Right renal pelvis (tissue), 4 donors: ENCODE measurements around the gene IQSEC3. TPM values are rescaled to one million over a fixed set of nuclear protein-coding genes. Genes with fewer than 3 reads are reported as not detected.
"Not testable (repeated sequence)": the region's sequence is repeated elsewhere in the genome, so short reads cannot be mapped to it uniquely, and the experiment has no call there.

Experiments
- DNase-seq, 4 donors: peaks; one replicate each; pipeline ENCODE4 v3.0.0-alpha.2; 2013; ENCODE audit warnings: low read depth in 4 of 4, low spot score in 3 of 4, missing footprints in 1 of 4
- polyA plus RNA-seq, 4 donors: library from polyadenylated mRNA; unstranded; fragments of 120-200 nt; gene quantifications; one replicate each; pipeline ENCODE4 v1.2.1, GENCODE V29; 2013; ENCODE audit not compliant: insufficient read length in 4 of 4

Gene IQSEC3
- polyA plus RNA-seq, 4 donors: 5.8 to 11.6 (median 7.8) TPM

DNA sequence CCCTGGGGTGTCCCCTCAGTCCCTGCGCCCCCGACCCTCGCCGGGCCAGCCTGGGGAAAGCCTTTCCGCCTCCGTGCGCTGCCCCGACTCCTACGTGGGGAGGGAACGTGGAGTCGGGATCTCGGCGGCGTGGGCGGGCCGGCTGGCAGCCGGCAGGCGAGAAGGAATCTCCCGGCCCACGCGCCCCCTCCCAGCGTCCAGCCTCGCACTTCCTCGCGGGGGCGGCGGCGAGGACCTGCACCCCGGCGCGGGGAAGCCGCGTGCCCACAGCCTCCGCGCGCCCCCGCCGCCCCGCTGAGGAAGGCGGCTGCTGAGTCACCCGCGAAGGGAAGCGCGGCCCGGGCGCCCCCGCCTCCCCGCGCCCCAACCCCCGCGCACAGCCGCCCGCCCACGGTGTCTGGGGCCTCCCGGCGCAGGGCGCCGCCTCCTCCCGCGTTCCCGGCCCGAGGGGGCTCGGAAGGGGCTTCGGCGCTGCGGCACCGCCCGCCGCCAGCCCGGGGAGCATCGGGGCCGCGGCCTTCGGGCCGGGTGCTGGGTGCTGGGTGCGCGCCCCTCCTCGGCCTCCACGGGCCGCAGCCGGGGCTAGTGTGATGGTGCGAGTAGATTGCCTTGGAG is 11.3 kb downstream of the IQSEC3 start:
- not testable (repeated sequence) for DNase-seq

DNA sequence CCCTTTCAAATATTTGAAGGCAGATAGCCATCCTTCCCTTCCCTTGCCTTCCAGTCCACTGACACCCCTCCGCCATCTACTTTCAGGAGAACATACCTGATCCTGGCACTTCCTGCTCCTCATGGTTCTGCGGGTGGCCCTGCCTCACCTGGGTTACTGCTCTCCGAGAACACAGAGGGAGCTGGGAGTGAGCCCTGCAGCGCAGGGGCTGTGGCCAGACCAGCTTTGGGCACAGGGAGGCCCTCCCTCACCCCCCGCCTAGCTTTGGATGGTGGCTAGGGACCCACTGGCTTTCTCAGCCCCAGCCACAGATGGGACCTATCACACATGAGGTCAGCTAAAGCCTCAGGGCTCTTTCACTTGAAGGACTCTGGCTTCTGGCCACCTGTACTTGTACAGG is 12.4 kb downstream of the IQSEC3 start:
- DNase-seq: no peak

DNA sequence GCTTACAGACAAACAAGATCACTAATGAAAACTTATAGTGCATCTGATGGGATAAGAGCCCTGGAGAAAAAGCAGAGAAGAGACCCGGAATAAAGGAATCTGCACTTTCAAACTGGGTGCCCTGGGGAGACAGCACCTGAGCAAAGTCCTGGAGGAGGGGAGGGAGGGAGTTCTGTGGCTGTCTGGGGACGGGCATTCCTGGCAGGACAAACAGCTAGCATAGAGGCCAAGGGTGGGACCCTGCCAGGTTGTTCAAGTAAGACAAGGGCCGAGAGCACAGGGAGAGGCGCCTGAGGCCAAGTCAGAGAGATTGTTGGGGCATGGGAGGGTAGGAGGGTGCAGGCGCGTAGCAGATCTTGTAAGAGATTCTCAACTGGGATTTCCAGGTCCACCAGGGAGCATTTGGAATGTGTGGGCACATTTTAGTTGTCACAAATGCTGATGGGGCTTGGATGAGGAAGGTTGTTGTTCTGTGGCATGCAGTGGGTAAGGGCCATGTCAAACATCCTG is 14.2 kb downstream of the IQSEC3 start:
- no peak for DNase-seq

DNA sequence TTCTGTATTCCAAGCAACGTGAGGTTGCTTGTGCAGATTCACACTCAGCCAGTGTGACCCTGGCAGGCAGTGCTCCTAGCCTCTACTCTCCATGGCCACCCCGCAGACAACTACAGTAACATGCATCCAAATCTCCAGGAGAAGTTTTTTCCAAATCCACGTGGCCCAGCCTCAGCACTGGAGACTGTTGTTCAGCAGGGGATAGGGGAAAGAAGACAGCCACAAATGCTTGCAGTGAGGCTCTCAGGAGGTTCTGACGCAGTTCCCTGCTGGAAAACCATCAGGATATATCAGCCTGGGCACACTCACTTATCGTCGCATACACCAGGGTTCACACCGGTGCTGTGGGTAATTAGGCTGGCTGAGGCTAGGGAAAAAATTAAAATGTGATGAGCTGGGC is 16.2 kb downstream of the IQSEC3 start:
- DNase-seq: no peak

DNA sequence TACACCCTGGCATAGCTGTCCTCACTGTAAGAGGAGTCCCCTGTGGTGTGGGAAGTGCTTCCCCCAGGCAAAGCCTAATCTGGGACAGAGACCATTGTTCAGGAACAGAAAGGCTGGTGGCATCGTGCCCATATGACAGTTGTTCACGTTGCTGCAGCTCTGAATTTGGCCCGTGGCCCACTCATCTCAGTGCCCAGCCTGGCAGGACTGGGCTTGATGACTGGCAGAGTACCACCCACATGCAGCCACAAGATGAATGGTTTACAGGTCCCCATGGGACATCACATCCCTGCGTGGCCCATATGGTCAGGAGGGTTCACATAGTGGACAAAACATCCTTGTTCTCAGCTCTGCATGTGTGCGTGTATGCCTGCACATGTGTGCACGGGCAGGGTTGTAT is 17.5 kb downstream of the IQSEC3 start:
- DNase-seq: no peak

DNA sequence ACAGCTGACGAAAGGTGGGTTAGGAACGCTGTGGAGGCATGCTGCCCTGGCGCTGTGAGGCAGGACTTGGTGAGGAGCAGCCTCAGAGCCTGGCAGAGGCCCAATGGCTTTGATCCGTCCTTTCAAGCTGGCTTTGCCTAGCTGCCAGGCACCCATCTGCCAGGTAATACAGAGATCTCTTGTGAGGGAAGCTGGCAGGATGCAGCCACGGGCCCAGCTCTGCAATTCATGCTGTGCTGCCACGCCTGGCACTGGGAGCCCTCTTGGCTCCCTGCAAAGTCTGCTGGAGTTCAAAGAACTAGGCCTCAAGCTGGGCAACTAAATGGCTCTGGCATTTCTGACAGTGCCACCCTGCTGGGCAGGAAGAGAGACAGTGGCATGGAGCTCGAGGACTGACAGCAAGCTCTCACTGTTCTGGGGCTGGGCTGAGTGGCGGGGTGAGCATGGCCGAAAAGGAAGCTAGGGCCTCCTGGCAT is 18.7 kb downstream of the IQSEC3 start:
- no peak for DNase-seq

DNA sequence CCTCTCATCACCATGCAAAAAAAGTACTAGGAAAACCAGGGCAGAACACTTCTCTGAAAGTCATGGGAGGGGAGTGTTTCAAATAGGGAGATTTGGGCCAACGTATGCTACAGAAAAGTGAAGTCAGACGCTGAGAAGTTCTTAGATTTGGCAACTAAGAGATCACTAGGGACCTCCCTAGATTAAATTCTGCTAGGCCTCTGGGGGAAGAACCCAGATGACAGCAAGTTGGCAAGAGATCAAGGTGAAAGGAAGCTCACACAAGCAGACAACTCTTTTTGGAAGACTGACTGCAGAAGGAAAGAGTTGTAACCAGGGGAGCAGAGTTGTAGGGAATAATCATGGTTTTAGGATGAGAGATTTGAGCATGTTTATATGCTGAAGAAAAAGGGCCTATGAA is 20.7 kb downstream of the IQSEC3 start:
- no peak for DNase-seq

DNA sequence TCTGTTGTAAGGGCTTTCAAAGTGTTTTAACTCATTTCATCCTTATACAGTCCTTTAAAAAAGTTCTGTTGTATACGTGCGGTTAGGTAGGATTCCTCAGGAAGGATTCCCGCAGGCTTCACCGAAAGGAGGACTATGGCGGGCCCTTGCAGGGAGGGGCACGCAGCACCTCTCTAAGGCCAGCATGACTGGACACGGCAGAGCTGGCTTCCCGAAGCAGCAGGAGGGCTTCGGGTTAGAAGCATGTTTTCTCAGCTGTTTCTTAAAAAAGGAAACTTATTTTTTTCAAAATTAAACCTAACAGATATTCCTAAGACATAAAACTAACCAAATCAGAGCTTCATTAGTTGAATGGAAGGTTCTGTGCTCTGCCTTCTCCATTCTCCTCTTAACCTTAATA is 21.3 kb downstream of the IQSEC3 start:
- DNase-seq: no peak

DNA sequence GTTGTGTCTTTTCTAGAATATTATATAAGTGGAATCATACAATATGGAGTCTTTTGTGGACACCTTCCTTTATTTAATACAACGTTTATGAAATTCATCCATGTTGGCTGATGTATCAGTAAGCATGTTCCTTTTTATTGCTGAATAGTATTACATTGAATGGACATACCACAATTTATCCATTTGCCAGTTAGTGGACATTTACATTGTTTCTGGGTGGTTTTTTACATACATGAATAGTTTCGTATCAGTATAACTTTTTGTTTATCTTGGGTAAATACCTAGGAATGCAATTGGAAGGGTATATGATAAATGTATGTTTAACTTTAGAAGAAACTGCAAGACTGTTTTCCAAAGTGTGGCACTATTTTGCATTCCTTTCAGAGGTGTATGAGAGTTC is 23.1 kb downstream of the IQSEC3 start:
- DNase-seq: no peak

DNA sequence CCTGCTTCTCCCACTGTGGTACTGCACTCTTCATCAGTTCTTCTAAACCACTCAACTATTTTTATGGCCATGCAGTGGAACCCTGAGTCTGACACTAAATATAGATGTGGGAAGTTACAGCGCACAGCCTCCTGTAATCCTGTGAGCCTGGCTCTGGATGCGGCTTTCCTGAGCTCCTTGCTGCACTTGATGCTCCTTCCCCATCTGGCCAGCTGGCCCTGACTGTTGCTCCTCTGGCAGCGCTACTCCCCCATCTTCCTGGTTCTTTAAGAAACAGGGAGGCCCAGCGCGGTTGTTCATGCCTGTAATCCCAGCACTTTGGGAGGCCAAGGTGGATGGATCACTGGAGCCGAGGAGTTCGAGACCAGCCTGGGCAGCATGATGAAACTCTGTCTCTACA is 24.6 kb downstream of the IQSEC3 start:
- DNase-seq: no peak

DNA sequence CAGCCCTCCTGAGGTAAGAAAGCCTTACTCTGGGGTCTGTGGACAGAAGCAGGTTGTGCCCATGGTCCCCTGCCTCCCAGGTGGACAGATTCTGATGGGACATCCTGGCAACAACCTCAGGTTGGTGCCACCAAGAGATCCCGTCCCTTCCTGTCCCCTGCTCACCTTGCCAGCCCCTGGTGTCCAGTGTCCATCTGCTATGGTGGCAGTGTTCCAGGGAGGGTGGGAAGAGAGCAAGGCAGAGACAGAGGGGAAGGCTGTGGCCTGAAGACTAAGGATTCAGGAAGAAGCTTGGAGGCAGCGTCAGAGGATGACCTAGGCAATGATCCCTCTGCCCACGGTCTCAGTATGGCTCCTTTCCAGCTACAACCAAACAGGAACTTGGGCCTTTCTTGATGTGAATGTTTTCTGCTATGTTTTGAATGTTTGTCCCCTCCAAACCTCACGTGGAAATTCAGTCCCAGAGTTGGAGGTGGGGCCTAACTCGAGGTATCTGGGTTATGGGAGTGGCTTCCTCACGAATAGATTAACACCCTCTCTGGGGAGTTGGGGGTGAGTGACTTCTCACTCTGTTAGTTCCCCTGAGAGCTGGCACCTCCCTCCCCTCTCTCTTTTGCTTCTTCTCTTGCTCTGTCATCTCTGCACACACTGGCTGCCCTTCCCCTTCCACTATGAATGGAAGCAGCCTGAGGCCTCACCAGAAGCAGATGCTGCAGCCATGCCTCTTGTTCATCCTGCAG is 26.9 kb downstream of the IQSEC3 start:
- DNase-seq: no peak

DNA sequence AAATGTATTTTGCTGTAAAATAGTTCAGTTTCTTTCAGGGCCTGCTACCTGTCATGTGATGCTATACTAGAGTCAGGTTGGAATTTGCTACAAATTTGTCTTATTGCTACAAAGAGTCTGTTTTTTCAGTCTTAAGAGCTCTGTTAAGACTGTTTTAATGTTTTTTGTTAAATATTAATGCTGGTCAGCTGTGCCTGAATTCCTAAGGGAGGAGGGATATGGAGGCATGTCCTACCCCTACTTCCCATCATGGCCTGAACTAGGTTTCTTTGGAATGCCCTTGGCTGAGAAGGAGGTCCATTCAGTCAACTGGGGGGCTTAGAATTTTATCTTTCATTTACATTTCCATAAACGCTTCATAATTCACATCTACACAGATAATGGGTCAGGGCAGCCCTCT is 30.0 kb downstream of the IQSEC3 start:
- DNase-seq: no peak

DNA sequence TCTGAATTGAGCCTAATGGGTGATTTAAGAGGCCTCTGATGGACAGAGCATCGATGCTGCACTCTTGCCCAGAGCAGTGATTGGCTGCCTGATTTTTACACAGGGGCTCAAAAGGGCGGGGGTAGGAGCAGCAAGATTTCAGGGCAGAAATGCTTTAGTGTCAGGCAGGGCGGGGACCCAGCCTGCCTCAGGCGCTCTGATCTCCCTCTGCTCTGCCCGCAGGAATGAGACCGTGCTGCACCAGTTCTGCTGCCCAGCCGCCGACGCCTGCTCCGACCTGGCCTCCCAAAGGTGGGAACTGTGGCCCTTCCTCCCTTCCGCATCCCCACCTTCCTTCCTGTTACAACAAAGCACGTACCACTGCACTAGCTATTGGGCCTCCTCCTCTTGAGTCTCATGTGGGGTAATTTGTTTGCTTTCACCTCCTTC is 32.4 kb downstream of the IQSEC3 start:
- DNase-seq: no peak

DNA sequence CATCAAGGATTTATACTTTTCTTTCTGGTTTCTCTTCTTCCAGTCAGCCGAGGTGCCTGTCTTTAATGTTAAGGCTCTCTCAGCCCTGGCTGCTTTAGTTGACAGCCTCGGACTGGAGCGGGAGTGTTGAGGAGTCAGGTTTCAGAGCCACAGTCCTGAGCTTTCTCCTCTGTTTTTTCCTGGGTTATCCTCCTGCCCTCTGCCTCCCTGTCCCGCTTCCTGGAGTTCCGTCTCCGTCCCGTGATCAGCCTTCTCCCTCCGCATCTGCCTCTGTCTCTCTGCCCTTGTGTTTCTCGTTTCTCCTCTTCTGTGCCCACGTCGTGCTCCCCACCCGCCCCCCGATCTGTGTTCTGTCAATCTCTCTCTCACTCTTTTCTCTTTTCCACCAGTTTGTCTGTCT is 33.0 kb downstream of the IQSEC3 start:
- no peak for DNase-seq

DNA sequence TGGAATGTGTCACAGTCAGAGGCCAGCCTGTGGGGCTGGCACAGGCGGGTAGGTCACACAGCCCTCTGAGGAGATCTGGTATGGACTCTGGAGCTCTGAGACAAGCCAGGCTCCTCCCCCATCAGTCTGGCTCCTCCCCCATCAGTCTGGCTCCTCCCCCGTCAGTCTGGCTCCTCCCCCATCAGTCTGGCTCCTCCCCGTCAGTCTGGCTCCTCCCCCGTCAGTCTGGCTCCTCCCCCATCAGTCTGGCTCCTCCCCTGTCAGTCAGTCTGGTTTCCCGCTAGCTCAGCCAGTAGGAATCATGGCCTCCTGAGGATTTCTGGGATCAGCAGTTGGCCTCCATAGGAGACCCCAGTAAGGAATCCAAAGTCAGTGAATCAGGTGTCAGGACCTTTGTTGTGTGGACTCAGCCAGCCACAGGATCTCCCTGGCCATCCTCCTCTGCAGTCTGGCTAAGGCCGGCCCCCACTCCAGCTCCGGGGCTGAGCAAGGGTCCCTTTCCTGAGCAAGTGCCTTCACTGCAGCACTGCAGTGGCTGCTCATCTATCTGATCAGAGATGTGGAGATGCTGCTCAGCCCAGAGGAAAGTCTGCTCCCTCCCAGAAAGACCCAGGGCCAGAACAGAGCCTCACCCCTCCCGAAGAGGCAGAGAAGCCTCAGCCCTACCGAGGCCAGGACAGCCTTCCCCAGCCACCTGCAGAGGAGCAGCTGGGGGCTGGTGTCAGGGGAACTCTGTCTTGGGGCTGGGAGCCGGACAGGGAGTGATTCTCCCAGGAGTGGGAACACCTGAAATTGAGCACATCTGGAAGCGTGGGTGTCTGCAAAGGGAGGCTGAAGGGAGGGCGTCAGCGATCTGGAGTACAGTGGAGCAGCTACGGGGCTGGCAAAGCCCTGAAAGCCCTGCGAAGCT is 35.7 kb downstream of the IQSEC3 start:
- DNase-seq: no peak

DNA sequence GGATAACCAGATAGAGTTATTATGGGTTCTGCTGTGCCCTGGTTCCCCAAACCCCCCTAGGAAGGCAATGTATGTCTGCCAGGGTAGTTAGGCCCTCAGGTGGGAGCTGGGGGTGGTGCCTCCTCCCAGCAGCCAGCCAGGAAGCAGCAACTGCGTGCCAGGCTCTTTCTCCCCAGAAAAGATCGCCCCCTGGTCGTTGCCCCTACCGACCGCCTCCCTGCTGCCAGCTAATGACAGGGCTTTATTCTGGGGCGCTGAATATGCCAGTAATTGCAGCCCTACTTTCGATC is 36.3 kb downstream of the IQSEC3 start:
- no peak for DNase-seq

DNA sequence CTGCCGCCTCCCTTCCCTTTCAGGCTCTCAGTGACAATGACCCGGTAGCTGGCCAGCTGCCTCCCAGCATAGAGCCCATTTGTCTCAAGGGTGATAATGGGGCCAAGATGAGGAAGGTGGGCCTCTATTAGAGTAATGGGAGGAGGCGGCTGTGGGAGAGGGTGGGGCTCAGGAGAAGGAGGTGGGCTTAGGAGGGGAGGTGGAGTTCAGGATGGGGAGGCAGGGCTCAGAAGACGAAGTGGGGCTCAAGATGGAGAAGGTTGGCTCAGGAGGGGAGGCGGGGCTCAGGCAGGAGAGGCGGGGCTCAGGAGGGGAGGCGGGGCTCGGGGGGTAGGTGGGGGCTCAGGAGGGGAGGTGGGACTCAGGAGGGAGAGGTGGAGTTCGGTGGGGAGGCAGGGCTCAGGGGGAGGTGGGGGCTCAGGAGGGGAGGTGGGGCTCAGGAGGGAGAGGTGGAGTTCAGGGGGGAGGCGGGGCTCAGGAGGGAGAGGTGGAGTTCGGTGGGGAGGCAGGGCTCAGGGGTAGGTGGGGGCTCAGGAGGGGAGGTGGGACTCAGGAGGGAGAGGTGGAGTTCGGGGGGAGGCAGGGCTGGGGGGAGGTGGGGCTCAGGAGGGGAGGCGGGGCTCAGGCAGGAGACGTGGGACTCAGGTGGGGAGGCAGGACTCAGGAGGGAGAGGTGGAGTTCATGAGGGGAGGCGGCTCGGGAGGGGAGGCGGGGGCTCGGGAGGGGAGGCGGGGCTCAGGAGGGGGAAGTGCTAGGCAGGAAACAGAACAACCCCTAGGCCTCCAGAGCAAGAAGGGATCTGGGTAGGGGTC is 36.8 kb downstream of the IQSEC3 start:
- no peak for DNase-seq

DNA sequence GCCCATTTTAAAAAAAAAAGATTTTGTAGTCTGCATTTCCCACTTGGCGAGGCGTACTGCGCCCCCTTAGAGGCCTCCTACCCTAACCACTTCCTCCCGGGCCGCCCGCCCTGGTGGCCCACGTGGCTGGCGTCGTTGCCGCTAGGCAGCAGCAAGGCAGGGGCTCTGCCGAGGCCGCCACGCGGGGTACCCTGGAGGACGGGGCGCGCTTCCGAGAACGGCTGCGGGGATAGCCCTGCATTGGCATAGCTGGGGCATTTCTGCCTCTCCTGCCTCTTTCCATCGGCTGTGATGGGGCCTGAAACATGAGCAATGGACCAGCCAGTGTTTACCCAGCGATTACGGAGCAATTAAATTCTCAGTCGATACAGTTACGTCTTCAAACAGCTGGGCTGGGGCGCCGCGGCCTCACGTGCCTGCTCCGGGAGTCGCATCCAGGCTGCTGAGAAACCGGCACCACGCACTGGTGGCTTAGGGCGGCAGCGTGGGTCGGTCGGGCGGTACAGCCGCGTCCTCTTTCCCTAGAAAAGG is 38.0 kb downstream of the IQSEC3 start:
- peak in 1 of 4 donors; percentile 30 for DNase-seq

DNA sequence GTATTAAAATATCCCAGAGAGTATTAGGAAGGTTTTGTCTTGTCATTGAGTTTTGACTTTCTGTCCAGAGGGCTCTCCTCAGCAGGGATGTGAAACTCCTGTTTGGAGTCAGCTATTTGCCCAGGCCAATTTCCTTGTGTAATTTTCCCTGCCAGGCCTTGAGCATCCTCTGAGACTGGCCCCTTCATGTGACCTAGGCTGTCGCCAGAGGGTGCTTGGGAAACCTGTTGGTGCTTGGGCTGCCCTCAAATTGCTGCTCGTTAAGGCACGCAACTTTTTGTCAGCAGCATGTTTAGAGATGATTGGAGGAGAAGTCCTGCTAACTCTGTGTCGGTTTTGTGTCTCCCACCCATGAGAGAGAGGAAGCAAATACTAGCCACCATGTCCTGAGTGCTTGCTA is 39.1 kb downstream of the IQSEC3 start:
- DNase-seq: no peak

DNA sequence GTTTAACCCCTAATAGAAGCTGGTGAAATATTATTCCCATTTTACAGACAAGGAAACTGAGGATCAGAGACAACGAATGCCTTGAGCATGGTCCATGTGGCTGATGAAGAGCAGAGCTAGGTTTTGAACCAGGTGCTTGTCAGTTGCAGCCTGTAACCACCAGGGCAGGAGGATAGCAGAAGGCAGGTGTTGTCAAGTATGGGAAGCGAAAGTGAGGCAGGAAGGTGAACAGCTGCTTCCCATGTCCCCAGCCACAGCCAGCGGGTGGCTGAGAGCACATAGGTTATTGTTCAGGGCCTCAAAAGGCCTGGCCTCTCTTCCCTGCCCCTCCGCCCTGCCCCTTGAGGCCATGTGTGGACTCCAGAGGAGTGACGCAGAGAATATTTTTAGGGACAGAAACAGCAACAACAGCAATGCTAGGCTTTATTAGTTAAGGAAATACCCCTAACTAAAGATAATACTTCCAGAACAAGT is 39.6 kb downstream of the IQSEC3 start:
- no peak for DNase-seq
